HUES48 (cell line): ENCODE data around the gene AGO3.
"Not testable (repeated sequence)": the region's sequence is repeated elsewhere in the genome, so short reads cannot be mapped to it uniquely, and the experiment has no call there.

ENCODE experiments used
- H3K27ac ChIP-seq: one replicate; pipeline ENCODE4 v1.7.0; 2013; ENCODE audit warnings: low read depth, low read length, inconsistent platforms
- H3K27me3 ChIP-seq: 2 replicates; pipeline ENCODE4 v1.6.1; 2013; ENCODE audit warnings: mild to moderate bottlenecking, low read length; ENCODE audit not compliant: control insufficient read depth, insufficient read depth
- H3K36me3 ChIP-seq: 2 replicates; pipeline ENCODE4 v1.6.1; 2013; ENCODE audit warnings: low read length; ENCODE audit not compliant: control insufficient read depth, insufficient read depth
- H3K4me1 ChIP-seq: 2 replicates; pipeline ENCODE4 v1.6.1; 2013; ENCODE audit warnings: mild to moderate bottlenecking, low read length; ENCODE audit not compliant: control insufficient read depth, insufficient read depth
- H3K4me3 ChIP-seq: 2 replicates; pipeline ENCODE4 v1.5.1; 2013; ENCODE audit warnings: mild to moderate bottlenecking, low read depth, low read length
- H3K9ac ChIP-seq: 2 replicates; pipeline ENCODE4 v1.6.1; 2013; ENCODE audit warnings: mild to moderate bottlenecking, low read depth, low read length, moderate library complexity
- H3K9me3 ChIP-seq: 2 replicates; pipeline ENCODE4 v1.6.1; 2013; ENCODE audit warnings: low read length; ENCODE audit not compliant: control insufficient read depth, insufficient read depth

The AGO3 gene

DNA sequence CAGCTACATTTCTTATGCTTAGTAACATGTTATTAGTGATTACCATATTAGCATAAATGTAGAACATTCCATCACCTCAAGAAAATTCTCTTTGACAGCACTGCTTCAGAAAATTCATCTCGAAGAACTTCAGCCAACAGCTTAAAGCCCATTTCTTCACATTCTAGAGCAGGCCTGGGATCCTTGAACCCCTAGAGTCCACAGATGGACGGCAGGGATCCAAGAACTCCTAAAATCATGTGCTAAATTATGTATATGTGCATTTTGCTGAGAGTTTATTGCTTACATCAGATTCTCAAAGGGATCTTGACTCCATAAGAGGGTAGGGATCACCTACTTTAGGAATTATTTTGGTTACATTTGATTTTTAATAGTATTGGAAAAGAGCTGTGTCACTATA is 76.8 kb downstream of the AGO3 start:
- H3K27me3 ChIP-seq: no peaks in the 10 kb centered on the region
- H3K4me1 ChIP-seq: no peaks in the 10 kb centered on the region
- no peak overlapping the region for H3K4me3 ChIP-seq
- H3K9ac ChIP-seq: no peak overlapping the region
- no peaks in the 10 kb centered on the region for H3K9me3 ChIP-seq
- H3K36me3 ChIP-seq: peaks cover 12% of the 10 kb centered on the region
- H3K27ac ChIP-seq: no peak overlapping the region

- Histone ChIP-seq H3K27me3 (no peaks in the 10 kb centered on the region), H3K4me1 (no peaks in the 10 kb centered on the region), H3K27ac (no peak overlapping the region)
Observed at GRCh38 chr1:36008546-36009197, 77.8 kb downstream of the AGO3 start.

GRCh38 chr1:36014722-36015220 is 83.9 kb downstream of the AGO3 start:
- H3K4me1 ChIP-seq: no peaks in the 10 kb centered on the region
- H3K4me3 ChIP-seq: no peak overlapping the region
- no peak overlapping the region for H3K27ac ChIP-seq
- H3K36me3 ChIP-seq: peaks cover 23% of the 10 kb centered on the region
- H3K27me3 ChIP-seq: no peaks in the 10 kb centered on the region
- H3K9me3 ChIP-seq: no peaks in the 10 kb centered on the region
- H3K9ac ChIP-seq: no peak overlapping the region

More at GRCh38 chr1:36008546-36009197, 77.8 kb downstream of the AGO3 start:
- no peak overlapping the region for H3K9ac ChIP-seq
- peaks cover 14% of the 10 kb centered on the region for H3K36me3 ChIP-seq
- H3K4me3 ChIP-seq: no peak overlapping the region
- no peaks in the 10 kb centered on the region for H3K9me3 ChIP-seq

GRCh38 chr1:36016686-36017085 is 85.8 kb downstream of the AGO3 start:
- H3K36me3 ChIP-seq: peaks cover 20% of the 10 kb centered on the region
- H3K27ac ChIP-seq: no peak overlapping the region
- H3K4me3 ChIP-seq: no peak overlapping the region
- H3K9ac ChIP-seq: no peak overlapping the region
- no peaks in the 10 kb centered on the region for H3K27me3 ChIP-seq
- no peaks in the 10 kb centered on the region for H3K9me3 ChIP-seq
- H3K4me1 ChIP-seq: no peaks in the 10 kb centered on the region

- Histone ChIP-seq H3K9me3 (no peaks in the 10 kb centered on the region), H3K27ac (no peak overlapping the region), H3K36me3 (peaks cover 7% of the 10 kb centered on the region; the same call in 1 of the 2 replicates), H3K4me1 (no peaks in the 10 kb centered on the region), H3K9ac (no peak overlapping the region), H3K27me3 (no peaks in the 10 kb centered on the region), H3K4me3 (no peak overlapping the region)
Observed at GRCh38 chr1:36023098-36023769, 92.3 kb downstream of the AGO3 start.

DNA sequence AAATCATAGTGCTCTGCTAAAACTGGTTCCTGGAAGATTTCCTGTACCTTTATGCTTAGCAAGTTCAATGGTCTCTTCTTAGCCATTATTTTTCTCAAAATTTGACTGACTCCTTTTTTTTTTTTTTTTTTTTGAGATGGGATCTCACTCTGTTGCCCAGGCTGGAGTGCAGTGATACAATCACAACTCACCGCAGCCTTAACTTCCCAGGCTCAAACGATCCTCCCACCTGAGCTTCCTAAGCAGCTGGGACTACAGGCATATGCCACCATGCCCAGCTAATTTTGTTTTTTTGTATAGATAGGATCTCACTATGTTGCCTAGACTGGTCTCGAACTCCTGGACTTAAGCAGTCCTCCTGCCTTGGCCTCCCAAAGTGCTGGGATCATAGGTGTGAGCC is 93.1 kb downstream of the AGO3 start:
- H3K9ac ChIP-seq, H3K27me3 ChIP-seq, H3K36me3 ChIP-seq, H3K4me1 ChIP-seq, H3K9me3 ChIP-seq, H3K4me3 ChIP-seq, H3K27ac ChIP-seq: not testable (repeated sequence)

GRCh38 chr1:36024847-36025246 is 93.9 kb downstream of the AGO3 start:
- Histone ChIP-seq H3K9me3 (no peaks in the 10 kb centered on the region), H3K4me1 (no peaks in the 10 kb centered on the region), H3K9ac (no peak overlapping the region), H3K27me3 (no peaks in the 10 kb centered on the region), H3K4me3 (no peak overlapping the region), H3K36me3 (peaks cover 11% of the 10 kb centered on the region), H3K27ac (no peak overlapping the region)

GRCh38 chr1:36027766-36028165 is 96.9 kb downstream of the AGO3 start:
- no peaks in the 10 kb centered on the region for H3K9me3 ChIP-seq
- no peaks in the 10 kb centered on the region for H3K4me1 ChIP-seq
- no peak overlapping the region for H3K9ac ChIP-seq
- H3K4me3 ChIP-seq: no peak overlapping the region
- H3K27ac ChIP-seq: no peak overlapping the region
- peaks cover 13% of the 10 kb centered on the region for H3K36me3 ChIP-seq
- H3K27me3 ChIP-seq: no peaks in the 10 kb centered on the region

- no peaks in the 10 kb centered on the region for H3K4me1 ChIP-seq
- H3K27me3 ChIP-seq: no peaks in the 10 kb centered on the region
- no peak overlapping the region for H3K9ac ChIP-seq
- H3K9me3 ChIP-seq: no peaks in the 10 kb centered on the region
- no peak overlapping the region for H3K27ac ChIP-seq
- H3K36me3 ChIP-seq: peaks cover 16% of the 10 kb centered on the region
- no peak overlapping the region for H3K4me3 ChIP-seq
Observed at GRCh38 chr1:36031441-36031840, 100.5 kb downstream of the AGO3 start.

DNA sequence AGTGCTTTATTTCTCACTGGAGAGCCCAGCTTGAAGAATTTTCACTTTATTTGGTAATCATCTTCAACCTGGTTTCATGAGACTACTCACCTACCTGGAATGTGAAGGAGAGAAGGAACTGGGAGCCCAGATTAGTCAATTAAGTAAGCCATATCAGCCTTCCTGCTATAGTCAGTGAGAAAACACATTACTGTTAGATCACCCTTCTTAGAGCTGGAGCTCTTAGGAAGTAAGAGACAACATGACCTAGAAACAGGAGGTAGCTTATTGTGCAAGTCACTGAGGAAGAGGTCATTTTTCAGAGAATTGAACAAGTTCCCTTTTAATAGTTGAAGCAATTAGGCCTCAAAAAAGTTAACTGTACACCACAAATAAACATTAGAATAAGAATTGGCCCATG is 103.8 kb downstream of the AGO3 start:
- Histone ChIP-seq H3K9me3 (no peaks in the 10 kb centered on the region), H3K4me1 (no peaks in the 10 kb centered on the region), H3K9ac (no peak overlapping the region), H3K36me3 (peaks cover 6% of the 10 kb centered on the region; the same call in 1 of the 2 replicates), H3K4me3 (no peak overlapping the region), H3K27ac (peak overlapping the region; percentile 47), H3K27me3 (no peaks in the 10 kb centered on the region)

DNA sequence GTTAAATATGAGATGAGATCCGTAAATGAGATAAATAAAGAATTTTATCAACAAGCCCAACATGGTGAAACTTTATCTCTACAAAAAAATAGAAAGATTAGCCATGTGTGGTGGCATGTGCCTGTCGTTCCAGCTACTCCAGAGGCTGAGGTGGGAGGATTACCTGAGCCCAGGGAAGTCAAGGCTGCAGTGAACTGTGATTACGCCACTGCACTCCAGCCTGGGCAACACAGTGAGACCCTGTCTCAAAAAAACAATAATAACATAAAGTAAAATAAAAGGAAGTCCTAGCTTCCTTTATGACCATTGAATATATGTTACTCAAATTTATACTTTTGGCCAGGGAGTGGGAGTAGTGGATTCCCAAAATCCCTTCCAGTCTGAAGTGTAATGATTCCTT is 104.2 kb downstream of the AGO3 start:
- H3K27me3 ChIP-seq: no peaks in the 10 kb centered on the region
- H3K9ac ChIP-seq: no peak overlapping the region
- H3K9me3 ChIP-seq: no peaks in the 10 kb centered on the region
- no peak overlapping the region for H3K4me3 ChIP-seq
- H3K36me3 ChIP-seq: peaks cover 8% of the 10 kb centered on the region
- H3K4me1 ChIP-seq: no peaks in the 10 kb centered on the region
- H3K27ac ChIP-seq: peak overlapping the region; percentile 47
